HG03439 (cell line): ENCODE measurements around the gene TTLL9.
"Not testable (repeated sequence)": the region's sequence is repeated elsewhere in the genome, so short reads cannot be mapped to it uniquely, and the experiment has no call there.

Experiments used
- ATAC-seq: cut with Tn5 transposase; IDR thresholded peaks from one replicate; pipeline ENCODE4 v1.9.1; 2021; ENCODE audit warnings: mild to moderate bottlenecking, moderate library complexity; ENCODE audit not compliant: unreplicated experiment

TTLL9 gene, protein sequence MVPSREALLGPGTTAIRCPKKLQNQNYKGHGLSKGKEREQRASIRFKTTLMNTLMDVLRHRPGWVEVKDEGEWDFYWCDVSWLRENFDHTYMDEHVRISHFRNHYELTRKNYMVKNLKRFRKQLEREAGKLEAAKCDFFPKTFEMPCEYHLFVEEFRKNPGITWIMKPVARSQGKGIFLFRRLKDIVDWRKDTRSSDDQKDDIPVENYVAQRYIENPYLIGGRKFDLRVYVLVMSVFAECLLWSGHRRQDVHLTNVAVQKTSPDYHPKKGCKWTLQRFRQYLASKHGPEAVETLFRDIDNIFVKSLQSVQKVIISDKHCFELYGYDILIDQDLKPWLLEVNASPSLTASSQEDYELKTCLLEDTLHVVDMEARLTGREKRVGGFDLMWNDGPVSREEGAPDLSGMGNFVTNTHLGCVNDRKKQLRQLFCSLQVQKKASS

DNA sequence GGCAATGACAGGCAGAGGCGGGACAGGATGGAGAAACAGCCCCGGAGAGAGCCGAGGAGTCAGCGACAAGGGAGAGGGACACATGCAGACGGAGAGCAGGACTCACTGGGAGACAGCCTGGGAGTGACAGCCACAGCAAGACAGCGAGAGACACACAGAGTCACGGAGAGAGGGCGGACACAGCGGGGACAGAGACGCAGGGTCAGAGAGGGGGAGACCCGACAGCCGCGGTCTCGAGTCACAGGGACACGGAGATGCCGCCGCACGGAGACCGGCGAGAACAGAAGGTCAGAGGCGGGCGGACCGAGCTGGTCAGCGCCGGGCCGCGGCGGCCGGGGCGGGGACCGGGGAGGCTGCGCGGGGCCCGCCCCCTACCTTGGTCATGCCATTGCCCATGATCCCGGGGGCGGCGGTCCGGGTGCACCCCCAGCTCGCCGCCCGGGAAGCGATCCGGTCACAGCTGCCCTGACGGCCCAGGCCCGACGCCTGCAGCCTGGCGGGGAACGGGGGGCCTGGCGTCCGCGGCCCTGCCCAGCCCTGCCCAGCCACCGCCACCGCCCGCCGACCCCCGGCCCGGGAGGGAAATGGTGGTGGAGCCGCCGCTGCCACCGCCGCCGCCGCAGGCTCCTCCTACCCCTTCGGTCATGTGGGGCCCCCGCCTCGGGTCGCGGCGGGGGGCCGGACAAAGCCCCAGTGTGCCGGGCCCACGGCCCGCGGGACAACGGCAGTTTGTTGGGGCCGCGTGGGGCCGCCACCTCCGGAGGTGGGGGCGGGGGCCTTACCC is at the start of gene TTLL9, which contains the start of gene DUSP15:
Gene TTLL9, plus strand, starts transcription at position 693 of the 784 bp plus-strand sequence. CDS start 493 bp downstream, outside the sequence.
Gene DUSP15, minus strand, starts transcription at position 586 of the 784 bp plus-strand sequence. Its CDS starts 190 bp downstream, at position 396.
- ATAC-seq: no peak

DNA sequence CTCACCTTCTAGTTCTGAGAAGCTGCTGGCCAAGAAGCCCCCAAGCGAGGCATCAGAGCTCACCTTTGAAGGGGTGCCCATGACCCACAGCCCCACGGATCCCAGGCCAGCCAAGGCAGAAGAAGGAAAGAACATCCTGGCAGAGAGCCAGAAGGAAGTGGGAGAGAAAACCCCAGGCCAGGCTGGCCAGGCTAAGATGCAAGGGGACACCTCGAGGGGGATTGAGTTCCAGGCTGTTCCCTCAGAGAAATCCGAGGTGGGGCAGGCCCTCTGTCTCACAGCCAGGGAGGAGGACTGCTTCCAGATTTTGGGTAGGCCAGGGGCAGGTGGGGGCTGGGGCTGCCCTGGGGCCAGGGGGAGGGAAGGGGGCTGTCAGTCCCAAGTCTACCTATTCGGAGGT is 49.0 kb upstream of the TTLL9 start:
- ATAC-seq: no peak

DNA sequence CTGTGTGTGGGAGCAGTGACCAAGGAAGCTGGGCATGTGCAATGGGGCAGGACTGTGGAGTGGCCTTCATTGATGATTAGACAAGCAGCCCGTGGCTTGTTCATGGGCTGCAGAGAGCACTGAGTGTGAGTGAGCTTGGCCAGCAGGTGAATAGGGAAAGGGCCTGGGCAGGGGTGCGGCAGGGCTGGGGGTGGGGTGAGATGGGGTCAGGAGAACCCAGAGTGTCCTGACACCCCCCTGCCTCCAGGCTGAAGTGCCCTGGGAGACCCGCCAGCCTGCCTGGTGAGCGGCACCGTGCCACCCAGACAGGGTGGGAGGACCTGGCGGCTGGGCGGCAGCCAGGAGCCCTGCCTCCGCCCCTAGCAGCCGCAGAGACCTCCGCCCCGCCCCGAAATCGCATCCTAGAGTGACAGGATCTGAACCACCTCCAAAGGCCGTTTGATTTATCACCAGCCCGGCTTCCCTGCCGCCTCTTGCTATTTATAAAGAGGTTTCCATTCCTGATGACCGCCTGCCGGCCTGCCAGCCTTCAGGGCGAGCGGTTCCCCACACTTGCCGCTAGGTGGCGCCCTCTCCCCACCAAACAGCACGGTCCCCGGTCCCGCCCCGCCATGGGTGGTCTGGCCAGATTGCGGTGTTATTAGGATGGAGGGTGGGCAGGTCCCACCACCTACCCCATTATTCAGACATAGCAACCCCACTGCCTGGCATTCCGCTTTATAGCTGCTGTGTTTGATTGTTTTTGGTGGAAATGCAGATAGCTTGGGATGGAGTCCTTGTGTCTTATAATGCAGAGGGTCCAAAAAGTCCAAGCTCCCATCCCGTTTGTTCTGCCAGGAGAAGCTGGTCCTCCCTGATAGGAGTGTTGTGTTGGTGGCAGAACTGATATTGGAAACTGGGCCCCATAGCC is 47.8 kb upstream of the TTLL9 start:
- ATAC-seq: no peak

DNA sequence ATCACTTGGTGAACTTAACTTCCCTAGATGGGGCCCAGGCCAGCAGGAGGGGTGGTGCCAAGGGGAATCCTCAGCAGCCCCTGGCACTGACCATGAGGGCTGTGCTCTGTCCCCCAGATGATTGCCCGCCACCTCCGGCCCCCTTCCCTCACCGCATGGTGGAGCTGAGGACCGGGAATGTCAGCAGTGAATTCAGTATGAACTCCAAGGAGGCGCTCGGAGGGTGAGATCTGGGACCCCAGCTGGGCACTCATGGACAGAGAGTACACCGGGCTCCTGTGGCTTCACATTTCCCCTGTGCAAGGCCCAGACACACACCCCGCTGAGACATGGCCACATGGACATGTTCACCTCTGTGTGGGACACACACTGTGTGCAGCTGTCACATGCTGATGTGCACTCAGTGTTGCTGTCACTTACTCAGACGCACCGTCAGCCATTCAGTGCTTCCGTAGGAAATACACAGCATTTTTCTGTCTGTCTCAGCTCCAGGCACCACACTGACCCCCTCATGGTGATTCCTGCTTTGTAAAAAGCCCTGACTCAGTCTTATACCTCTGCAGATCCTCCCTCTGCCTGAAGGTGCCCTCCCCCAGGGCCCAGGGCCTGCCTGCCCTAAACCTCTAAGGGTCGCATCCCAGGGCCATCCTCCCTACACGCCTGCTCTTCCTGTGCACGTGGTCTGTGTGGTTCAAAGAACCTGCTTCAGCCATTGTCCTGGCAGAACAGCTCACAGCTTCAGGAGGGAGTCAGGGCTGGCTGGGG is 46.9 kb upstream of the TTLL9 start:
- no peak for ATAC-seq

DNA sequence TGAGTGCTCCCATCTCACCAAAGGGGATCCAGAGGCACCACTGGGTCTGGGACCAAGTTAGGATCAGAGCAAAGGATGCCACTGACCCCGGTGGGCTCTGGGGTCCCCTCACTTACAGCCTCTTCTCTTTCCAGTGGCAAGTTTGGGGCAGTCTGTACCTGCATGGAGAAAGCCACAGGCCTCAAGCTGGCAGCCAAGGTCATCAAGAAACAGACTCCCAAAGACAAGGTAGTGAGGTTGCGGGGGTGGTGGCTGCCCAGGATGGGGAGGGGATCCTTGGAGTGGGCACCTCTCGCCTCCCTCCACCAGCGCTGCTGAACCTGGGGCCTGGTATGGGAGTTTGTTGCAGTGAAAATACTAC is 46.3 kb upstream of the TTLL9 start:
- no peak for ATAC-seq

DNA sequence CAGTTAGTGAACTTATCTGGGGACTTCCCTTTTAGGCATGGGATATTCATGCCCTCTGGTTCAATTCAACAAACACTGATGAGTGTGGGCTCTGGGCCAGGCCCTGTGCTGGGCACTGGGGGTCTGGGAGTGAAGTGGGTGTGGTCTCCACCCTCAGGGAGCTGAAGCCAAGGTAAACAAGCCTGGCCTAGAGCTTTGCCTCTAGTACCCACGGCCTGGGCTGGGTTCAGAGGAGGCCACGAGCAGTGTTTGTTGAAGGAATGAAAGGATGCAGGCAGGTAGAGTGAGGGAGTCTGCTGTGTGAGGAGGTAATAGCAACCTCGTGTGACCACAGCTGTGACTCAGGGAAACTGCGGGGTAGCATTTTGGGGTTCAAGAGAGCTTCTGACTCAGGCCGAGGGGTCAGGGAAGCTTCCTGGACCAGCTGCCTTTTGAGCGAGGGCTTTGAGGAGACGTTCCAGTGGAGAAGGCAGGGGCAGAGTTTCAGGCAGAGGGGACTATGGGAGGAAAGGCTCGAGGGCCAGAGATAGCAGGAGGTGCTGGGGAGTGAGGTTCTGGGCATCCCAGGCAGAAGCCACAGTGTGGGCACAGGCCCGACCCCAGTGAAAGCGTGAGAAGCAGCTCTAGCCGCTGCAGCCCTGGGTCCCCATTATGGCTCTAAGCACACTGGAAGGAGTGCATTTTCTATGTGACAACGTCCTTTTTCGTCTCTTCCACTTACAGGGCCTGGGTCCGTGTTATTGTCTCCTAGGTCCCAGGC is 45.7 kb upstream of the TTLL9 start:
- no peak for ATAC-seq

DNA sequence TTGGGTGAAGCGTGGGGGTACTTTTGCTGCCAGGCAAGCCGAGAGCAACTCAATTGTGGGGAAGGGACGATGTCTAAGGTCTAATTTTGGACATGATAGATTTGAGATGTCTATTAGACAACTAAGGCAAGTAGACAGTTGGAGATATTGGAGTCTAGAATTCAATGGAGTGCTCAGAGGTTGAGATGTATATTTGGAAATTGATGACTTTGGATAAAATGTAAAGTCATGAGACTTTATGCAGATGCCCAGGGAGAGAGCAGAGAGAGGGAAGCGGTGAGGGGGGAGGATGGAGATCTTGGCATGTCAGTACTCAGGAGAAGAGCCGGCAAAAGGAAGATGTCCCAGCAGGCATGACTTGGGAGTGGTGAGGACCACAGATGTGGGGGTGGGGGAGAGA is 44.4 kb upstream of the TTLL9 start:
- no peak for ATAC-seq

DNA sequence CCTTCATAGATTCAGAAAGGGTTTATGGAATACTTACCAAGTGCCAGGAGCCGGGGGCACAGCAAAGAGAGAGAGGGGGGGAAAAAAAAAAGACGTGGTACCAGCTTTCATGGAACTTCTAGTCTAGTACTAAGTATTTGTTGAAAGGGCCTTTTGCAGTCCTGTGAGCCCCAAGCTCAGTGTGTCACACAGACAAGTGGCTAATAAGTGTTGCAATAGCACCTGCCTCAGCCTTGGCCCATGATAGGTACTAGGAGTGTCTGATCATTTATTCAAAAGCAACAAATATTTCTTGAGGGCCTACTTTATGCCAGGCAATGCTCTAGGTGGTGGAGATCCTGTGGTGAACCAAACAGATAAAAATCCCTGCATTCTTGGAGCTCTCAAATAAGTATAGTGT is 43.4 kb upstream of the TTLL9 start:
- no peak for ATAC-seq

DNA sequence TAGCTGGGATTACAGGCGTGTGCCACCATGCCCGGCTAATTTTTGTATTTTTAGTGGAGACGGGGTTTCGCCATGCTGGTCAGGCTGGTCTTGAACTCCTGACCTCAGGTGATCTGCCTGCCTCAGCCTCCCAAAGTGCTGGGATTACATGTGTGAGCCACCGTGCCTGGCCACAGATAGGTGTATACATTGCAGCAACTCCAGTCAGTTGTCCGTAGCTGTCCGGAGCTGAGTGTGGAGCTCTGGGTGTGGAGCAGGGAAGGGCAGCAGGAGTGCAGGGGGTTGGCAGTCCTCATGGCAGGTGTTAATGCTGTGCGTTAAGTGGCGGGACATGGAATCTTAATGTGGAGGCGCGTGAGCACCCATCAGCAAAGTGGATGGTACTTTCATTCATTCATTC is 42.4 kb upstream of the TTLL9 start:
- ATAC-seq: not testable (repeated sequence)

DNA sequence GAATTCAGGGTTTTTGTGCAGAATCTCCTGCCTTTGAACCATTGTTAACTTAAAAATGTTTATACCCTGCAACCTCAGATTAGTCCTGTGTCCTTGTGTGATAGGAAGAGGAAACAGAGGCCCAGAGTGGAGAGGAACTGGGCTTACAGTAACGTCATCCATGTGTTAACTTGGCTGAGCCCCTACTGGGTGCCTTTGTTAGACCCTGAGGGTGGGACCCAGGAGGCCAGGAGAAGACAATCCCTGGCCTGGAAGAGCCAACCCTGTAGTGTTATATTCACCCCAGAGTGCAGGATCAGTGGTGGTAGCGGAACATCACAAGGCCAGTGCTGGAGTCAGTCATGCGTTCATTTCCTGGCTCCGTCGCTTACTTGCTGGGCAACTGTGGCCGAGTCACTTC is 40.7 kb upstream of the TTLL9 start:
- ATAC-seq: no peak

DNA sequence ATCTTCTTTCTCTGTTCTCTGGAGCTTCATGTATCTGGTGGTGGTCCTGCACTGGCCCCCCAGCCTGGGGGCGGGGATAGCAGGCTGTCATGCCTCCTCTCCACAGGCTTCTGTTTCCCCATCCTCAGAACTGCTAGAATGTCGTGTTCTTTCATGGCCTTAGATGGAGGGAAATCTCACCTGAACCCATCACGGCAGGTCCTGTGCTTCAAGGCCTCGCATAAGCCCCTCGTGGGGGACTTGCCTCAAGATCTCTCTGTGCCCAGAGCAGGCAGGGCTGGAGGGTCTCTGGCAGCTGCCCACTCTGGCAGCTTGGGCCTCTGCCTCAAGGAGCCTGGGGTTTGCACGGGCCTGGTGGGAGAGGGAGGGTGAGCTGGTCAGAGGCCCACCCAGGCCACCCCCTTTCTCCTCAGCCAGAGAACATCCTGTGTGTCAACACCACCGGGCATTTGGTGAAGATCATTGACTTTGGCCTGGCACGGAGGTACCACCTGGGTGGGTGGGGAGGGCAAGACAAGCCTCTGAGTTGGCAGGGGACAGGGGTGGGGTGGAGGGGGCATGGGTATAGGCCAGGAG is 39.9 kb upstream of the TTLL9 start:
- no peak for ATAC-seq

DNA sequence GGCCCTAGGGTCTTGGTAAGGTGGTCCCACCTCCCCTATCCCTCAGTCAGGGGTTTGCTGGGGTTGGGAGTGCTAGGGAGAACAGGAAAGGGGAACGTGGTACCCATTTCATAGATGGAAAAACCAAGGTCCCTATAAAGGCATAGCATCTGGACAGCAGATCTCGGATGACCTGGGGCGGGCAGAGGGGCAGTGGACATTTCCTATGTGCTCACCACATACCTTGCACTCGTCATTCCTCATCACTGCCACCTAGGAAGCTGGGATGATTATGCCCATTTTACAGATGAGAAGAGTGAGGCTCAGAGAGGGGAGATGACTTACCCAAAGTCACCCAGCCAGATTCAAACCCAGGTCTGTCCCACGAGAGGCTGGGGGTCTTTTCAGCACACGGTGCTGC is 39.2 kb upstream of the TTLL9 start:
- no peak for ATAC-seq

DNA sequence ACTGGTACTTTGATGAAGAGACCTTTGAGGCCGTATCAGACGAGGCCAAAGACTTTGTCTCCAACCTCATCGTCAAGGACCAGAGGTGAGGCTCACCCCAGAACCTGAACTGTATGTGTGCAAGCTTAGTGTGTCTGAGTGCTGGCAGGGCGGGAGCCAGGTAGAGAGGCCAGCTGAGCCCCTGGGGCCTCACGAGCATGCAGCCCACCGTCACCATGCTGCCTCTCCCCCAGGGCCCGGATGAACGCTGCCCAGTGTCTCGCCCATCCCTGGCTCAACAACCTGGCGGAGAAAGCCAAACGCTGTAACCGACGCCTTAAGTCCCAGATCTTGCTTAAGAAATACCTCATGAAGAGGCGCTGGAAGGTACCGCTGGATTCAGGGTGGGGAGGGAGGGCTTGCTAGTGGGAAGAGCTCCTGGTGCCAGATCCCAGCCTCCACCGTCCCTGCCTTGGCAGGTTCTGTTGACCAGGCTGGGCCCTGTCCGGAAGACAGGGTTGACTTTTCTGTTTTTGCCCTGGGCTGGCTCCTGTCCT is 38.6 kb upstream of the TTLL9 start:
- ATAC-seq: no peak

DNA sequence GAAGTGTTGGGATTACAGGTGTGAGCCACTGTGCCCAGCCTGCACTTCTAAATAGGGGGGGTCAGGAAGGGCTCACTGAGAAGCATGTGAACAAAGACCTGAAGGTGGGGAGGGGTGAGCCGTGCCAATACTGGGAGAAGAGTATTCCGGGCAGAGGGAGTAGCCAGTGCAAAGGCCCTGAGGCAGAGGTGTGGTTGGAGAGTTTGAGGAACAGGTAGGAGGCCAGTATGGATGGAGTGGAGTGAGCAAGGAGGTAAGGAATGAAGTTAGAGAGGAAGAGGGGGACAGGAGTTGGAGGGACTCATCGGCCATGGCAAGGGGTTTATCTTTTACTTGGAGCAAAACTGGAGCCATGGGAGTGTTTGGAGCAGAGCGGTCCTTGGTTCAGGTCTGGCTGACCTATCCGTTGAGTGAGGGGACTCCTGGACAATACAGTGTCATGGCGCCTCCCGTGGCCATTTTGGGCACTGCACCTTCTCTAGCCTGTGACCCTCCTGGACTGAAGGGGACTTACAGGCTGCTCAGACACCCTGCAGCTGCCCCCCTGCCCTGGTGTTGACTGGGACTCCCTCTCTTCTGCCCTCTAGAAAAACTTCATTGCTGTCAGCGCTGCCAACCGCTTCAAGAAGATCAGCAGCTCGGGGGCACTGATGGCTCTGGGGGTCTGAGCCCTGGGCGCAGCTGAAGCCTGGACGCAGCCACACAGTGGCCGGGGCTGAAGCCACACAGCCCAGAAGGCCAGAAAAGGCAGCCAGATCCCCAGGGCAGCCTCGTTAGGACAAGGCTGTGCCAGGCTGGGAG is 37.1 kb upstream of the TTLL9 start:
- ATAC-seq: no peak

DNA sequence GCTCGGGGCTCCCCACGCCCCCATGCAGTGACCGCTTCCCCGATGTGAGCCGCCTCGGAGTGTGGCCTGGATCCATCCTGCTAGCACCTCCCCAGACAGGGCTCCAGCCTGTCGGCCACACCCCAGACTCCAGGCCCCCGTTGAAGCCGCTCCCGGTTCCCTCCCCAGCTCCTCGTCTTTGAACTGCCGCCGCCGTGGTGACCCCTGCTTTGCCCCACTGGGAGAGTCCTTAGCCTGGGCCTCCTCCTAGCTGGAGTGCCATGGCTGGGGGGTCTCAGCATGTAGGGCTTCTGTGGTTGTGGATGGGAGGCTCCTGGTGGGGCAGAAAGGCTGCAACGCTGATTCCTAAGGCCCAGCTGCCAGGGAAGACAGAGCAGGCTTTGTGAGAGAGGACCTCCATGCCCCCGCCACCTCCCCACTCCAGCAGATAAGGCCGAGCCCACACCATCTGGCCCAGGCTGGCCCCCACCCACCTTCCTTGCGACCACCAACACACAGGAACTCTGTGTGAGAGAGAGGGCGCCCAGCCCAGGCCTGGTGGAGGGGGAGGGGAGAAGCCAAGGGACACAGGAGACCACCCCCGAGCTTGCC is 36.4 kb upstream of the TTLL9 start:
- no peak for ATAC-seq

DNA sequence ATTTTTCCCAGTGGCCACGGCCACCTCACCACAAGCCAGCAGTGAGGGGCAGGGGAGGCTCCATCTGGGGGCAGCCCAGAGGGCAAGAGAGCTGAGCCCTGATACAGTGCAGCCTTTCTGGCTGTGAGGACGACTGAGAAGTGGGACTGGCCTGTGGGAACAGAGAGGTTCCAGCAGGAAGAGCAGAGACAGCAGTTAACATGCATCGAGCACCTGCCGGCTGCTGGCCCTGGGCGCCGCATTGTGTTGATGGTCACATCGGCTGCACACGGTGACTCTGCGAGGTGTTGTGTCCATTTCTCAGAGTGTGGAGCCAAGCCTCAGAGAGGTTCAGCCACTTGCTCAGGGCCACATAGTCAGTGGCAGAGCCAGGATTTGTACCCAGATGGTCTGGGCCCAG is 34.9 kb upstream of the TTLL9 start:
- ATAC-seq: no peak

DNA sequence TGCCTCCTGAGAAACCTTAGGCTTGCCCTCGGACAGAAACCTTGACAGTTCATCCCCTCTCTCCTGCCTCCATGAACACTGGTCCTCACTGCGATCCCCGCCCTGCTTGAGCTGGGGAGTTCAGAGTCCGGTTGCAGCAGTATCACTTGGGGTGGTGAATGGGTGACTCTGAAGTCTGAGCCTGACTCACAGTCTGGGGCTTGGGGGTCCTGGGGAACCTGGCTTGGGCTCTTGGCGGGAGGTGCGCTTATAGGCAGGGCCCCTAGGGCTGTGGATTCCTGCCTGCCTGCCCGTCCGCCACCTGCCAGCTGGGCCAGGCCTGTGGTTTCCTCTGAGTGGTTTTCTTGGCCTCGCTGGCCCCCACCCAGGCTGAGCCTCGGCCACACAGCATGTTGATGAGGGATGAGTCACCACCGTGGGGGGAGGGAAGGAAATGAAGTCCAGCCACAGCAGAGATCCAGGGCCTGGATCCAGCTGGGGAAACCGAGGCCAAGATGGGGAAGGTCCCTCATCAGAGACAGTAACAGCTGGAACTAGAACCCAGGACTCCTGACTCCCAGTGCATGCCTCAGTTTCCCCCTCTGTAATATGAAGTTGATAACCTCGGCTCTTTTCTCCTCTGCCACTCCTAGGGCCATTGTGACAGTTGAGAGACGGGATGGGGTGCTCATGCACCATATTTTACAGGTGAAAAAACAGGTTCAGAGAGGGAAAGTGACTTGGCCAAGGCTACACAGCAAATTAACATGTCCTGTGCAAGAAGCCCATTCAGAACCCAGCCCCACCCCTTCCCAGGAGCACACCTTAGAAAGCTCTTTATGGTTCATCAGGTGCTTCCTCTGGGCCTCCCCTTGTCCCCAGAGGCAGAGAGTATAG is 34.2 kb upstream of the TTLL9 start:
- ATAC-seq: no peak
